Measurements from ENCODE around the gene KCNH1. TPM values are rescaled to one million over a fixed set of nuclear protein-coding genes. Genes with fewer than 3 reads are reported as not detected.

The KCNH1 gene
- total RNA-seq, 1 donor from 2014 or later, result not detected

DNA sequence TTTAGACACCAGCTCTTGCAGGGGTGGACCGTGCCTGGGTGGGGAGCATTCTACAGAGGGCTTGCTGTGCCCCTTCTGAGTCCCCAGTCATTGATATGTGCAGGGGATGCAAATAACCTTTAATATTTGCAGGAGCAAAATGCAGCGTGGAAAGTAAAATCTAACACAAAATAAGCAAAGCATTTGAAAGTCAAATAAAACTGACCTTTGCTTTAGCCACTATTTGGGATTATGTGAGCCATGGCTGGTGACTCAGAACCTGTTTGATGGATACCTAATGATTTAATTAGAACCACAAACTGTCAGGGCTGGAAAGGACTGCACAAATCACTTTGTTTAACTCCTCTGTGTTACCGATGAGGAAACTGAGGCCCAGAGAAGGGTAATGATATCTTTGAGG lies 427.7 kb downstream of the KCNH1 start:
- intact Hi-C loops (cut with DNase I), result no loop called here
- H3K4me1 ChIP-seq, result no peaks in the 10 kb centered on the region
- no peak overlapping the region for H3K27ac ChIP-seq
- no peaks in the 10 kb centered on the region for H3K27me3 ChIP-seq
- ATAC-seq (no peak), DNase-seq (no peak)
- no peak overlapping the region for H3K4me3 ChIP-seq
- no peaks in the 10 kb centered on the region for H3K36me3 ChIP-seq
- H3K9me3 ChIP-seq, result no peaks in the 10 kb centered on the region
- TF ChIP-seq, protein P1, sequence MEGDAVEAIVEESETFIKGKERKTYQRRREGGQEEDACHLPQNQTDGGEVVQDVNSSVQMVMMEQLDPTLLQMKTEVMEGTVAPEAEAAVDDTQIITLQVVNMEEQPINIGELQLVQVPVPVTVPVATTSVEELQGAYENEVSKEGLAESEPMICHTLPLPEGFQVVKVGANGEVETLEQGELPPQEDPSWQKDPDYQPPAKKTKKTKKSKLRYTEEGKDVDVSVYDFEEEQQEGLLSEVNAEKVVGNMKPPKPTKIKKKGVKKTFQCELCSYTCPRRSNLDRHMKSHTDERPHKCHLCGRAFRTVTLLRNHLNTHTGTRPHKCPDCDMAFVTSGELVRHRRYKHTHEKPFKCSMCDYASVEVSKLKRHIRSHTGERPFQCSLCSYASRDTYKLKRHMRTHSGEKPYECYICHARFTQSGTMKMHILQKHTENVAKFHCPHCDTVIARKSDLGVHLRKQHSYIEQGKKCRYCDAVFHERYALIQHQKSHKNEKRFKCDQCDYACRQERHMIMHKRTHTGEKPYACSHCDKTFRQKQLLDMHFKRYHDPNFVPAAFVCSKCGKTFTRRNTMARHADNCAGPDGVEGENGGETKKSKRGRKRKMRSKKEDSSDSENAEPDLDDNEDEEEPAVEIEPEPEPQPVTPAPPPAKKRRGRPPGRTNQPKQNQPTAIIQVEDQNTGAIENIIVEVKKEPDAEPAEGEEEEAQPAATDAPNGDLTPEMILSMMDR (IDR thresholded peaks at IDR 0.05), result no peak

DNA sequence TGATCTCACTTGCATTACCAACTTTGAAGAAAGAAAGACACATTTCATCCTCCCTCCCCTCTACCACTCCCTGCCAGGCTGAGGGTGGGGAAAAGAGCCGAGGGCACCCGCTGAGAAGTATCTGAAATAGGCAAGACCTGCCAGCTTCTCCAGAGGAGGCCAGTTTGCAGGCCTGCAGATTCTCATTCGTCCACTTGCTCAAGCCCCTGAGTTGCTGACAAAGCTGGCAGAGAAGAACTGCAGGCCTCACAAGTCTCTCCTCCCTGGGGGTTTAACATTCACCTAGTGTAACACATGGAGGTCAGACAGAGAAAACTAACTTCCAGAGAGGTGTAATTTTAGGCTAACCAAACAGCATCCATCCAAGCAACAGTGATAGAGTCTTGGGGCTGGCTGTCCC lies 428.9 kb downstream of the KCNH1 start:
- no peak for ATAC-seq
- intact Hi-C loops (cut with DNase I), result no loop called here
- H3K27me3 ChIP-seq, result no peaks in the 10 kb centered on the region
- no peaks in the 10 kb centered on the region for H3K9me3 ChIP-seq
- TF ChIP-seq, protein P1 (IDR thresholded peaks at IDR 0.05), result no peak
- DNase-seq, result no peak
- H3K27ac ChIP-seq, result no peak overlapping the region
- H3K4me3 ChIP-seq, result no peak overlapping the region
- no peaks in the 10 kb centered on the region for H3K4me1 ChIP-seq
- no peaks in the 10 kb centered on the region for H3K36me3 ChIP-seq

DNA sequence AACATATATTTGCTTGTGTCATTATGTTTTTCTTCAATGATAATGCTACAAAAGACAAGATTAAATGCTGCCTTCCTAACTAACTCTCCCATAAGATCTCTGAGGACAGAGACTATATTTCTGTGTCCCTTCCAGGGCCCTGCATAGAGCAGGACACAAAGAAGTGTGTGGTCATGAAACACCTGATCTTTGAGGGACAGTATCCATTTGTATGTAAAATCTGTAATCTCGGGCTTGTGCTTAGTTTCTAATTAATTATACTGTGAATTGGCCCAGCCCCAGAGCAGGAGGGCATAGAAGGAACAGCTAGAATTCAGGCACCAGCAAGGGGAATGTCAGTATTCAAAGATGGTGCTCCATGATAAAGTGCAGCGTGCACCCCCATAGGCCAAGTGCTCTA lies 430.4 kb downstream of the KCNH1 start:
- ATAC-seq (no peak), DNase-seq (no peak)
- H3K4me3 ChIP-seq, result no peak overlapping the region
- TF ChIP-seq, protein P1 (IDR thresholded peaks at IDR 0.05), result no peak
- no peaks in the 10 kb centered on the region for H3K36me3 ChIP-seq
- H3K27ac ChIP-seq, result no peak overlapping the region
- no peaks in the 10 kb centered on the region for H3K4me1 ChIP-seq
- intact Hi-C loops (cut with DNase I), result no loop called here
- no peaks in the 10 kb centered on the region for H3K9me3 ChIP-seq
- no peaks in the 10 kb centered on the region for H3K27me3 ChIP-seq

DNA sequence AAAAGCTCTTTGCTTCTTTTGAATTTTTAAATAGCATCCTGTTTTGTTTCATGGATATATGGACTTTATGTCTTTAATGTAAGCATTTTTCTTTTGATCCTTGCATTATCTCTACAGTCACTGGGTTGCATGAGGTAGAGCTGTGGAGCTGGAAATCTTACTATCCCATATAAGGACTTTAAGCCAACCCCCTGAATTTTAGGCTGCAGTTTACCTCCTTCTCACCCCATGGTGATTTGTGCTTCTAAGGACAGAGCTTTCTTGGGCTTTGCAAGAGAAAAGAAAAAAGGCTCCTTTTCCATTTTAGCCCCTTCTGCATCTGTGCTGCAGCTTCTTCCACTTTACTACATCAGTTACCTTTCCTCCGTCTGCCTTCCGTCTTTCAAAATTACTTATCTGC lies 431.4 kb downstream of the KCNH1 start:
- Histone ChIP-seq H3K27ac (no peak overlapping the region), H3K4me3 (no peak overlapping the region), H3K9me3 (no peaks in the 10 kb centered on the region), H3K4me1 (no peaks in the 10 kb centered on the region), H3K36me3 (no peaks in the 10 kb centered on the region), H3K27me3 (no peaks in the 10 kb centered on the region)
- TF ChIP-seq, protein P1 (IDR thresholded peaks at IDR 0.05), result no peak
- ATAC-seq, result no peak
- DNase-seq, result no peak
- intact Hi-C loops (cut with DNase I), result no loop called here

DNA sequence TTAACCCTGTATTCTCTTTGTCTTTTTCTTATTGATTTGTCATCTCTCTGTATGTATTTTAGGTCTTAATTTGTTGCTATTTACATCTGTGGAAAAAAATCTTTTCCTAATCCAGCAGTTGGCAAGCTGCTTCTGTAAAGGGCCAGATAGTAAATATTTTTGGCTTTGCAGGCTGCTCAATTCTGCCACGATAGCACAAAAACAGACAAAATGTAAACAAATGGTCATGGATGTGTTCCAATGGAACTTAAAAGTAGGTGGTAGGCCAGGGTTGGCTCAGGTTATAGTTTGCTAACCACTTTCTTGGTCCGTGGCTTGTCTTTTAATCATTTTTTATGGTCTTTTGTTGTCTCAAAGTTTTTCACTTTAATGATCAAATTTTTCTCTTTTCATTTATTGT lies 433.4 kb downstream of the KCNH1 start:
- DNase-seq (no peak), ATAC-seq (no peak)
- Histone ChIP-seq H3K4me3 (no peak overlapping the region), H3K4me1 (no peaks in the 10 kb centered on the region), H3K27ac (no peak overlapping the region), H3K36me3 (no peaks in the 10 kb centered on the region), H3K9me3 (no peaks in the 10 kb centered on the region), H3K27me3 (no peaks in the 10 kb centered on the region)
- intact Hi-C loops (cut with DNase I), result no loop called here
- TF ChIP-seq, protein P1 (IDR thresholded peaks at IDR 0.05), result no peak

DNA sequence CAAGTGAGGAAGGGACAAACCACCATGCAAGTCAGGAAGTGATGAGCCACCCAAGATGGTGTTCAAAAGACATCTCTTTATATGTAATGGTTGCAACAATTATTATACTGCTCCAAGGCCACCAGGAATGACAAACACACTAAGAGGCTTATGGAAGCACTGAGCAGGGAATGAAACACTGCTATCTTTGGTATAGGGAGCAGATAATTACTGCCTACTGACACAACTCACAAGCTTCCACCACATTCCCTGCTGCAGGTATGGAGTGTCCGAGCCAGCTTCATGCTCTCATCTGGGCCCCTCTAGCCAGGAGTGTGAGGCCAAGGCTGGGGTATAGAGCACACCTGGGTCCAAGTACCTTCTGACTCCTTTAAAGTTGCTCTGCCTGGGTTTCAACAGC lies 433.9 kb downstream of the KCNH1 start:
- Histone ChIP-seq H3K4me1 (no peaks in the 10 kb centered on the region), H3K36me3 (no peaks in the 10 kb centered on the region), H3K4me3 (no peak overlapping the region), H3K9me3 (no peaks in the 10 kb centered on the region), H3K27me3 (no peaks in the 10 kb centered on the region), H3K27ac (no peak overlapping the region)
- intact Hi-C loops (cut with DNase I), result no loop called here
- TF ChIP-seq, protein P1 (IDR thresholded peaks at IDR 0.05), result no peak
- DNase-seq (no peak), ATAC-seq (no peak)
